ENCODE data around the gene STARD3NL.
"Not testable (repeated sequence)": the region's sequence is repeated elsewhere in the genome, so short reads cannot be mapped to it uniquely, and the experiment has no call there.

Gene STARD3NL

GRCh38 chr7:38223306-38223705 lies 45.3 kb downstream of the STARD3NL start:
- no peak for DNase-seq

- DNase-seq = no peak
Observed at GRCh38 chr7:38224392-38224791, 46.3 kb downstream of the STARD3NL start.

GRCh38 chr7:38229386-38229785 lies 51.3 kb downstream of the STARD3NL start:
- no peak for DNase-seq

- no peak for DNase-seq
Observed at GRCh38 chr7:38229884-38230642, 52.0 kb downstream of the STARD3NL start.

- DNase-seq = no peak
Observed at GRCh38 chr7:38232502-38233366, 54.7 kb downstream of the STARD3NL start.

GRCh38 chr7:38234759-38235158 lies 56.7 kb downstream of the STARD3NL start:
- DNase-seq = not testable (repeated sequence)

GRCh38 chr7:38235606-38236005 lies 57.6 kb downstream of the STARD3NL start:
- DNase-seq = no peak

- not testable (repeated sequence) for DNase-seq
Observed at GRCh38 chr7:38239129-38239528, 61.1 kb downstream of the STARD3NL start.

GRCh38 chr7:38241071-38241470 lies 63.0 kb downstream of the STARD3NL start:
- no peak for DNase-seq

GRCh38 chr7:38242814-38243213 lies 64.8 kb downstream of the STARD3NL start:
- no peak for DNase-seq

- not testable (repeated sequence) for DNase-seq
Observed at GRCh38 chr7:38243345-38243744, 65.3 kb downstream of the STARD3NL start.

GRCh38 chr7:38244516-38244915 lies 66.5 kb downstream of the STARD3NL start:
- DNase-seq = no peak

GRCh38 chr7:38245409-38245977 lies 67.4 kb downstream of the STARD3NL start:
- no peak for DNase-seq

GRCh38 chr7:38248069-38248567 lies 70.1 kb downstream of the STARD3NL start:
- no peak for DNase-seq

GRCh38 chr7:38249849-38250248 lies 71.8 kb downstream of the STARD3NL start:
- DNase-seq = not testable (repeated sequence)

- DNase-seq = no peak
Observed at GRCh38 chr7:38257350-38257677, 79.3 kb downstream of the STARD3NL start.

GRCh38 chr7:38259157-38259556 lies 81.1 kb downstream of the STARD3NL start:
- not testable (repeated sequence) for DNase-seq

- DNase-seq = not testable (repeated sequence)
Observed at GRCh38 chr7:38261601-38262000, 83.6 kb downstream of the STARD3NL start.

- not testable (repeated sequence) for DNase-seq
Observed at GRCh38 chr7:38262026-38262425, 84.0 kb downstream of the STARD3NL start.

GRCh38 chr7:38262545-38262944 lies 84.5 kb downstream of the STARD3NL start:
- no peak for DNase-seq

- not testable (repeated sequence) for DNase-seq
Observed at GRCh38 chr7:38263274-38263673, 85.2 kb downstream of the STARD3NL start.

- not testable (repeated sequence) for DNase-seq
Observed at GRCh38 chr7:38264602-38265001, 86.6 kb downstream of the STARD3NL start.

GRCh38 chr7:38265958-38266357 lies 87.9 kb downstream of the STARD3NL start:
- not testable (repeated sequence) for DNase-seq

All from eye (tissue), 1 donor.